NT2/D1 (cell line): ENCODE results near the gene CCSER2.

Experiments used
- SUZ12 ChIP-seq: IDR thresholded peaks from 2 replicates; pipeline ENCODE4 v1.6.1; 2011; ENCODE audit not compliant: insufficient read length, insufficient read depth; ENCODE audit errors: extremely low read depth
- ZNF274 ChIP-seq: IDR thresholded peaks from 2 replicates; pipeline ENCODE4 v1.6.1; 2011; ENCODE audit warnings: mild to moderate bottlenecking, low read depth, low read length

DNA sequence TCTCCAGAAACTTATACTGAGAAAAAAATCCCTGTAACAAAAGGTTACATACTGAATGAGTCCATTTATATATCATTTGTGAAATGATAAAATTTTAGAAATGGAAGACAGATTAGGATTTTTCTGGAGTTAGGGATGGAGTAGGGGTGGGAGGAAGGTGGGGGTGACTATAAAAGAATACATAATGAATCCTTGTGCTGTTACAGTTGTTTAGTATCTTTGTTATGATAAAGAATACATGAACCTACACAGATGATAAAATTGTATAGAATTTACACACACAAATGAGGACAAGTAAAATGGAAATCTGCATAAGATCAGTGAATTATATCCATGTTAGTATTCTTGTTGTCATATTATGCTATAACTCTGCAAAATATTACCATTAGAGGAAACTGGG is 41.7 kb upstream of the CCSER2 start:
- TF ChIP-seq ZNF274 (no peak), SUZ12 (no peak)
